Measurements from ENCODE around the gene DCDC1.

DCDC1 gene

GRCh38 chr11:30935861-30936260 is 433.7 kb downstream of the DCDC1 start:
- H3K27me3 ChIP-seq (ENCODE audit: insufficient read depth, low read depth), result no peaks in the 10 kb centered on the region
- no peak overlapping the region for H3K27ac ChIP-seq
- no peaks in the 10 kb centered on the region for H3K36me3 ChIP-seq (ENCODE audit: insufficient read depth)
- H4K20me1 ChIP-seq (ENCODE audit: insufficient read depth), result no peaks in the 10 kb centered on the region
- H3K4me2 ChIP-seq, result no peak overlapping the region
- no peaks in the 10 kb centered on the region for H3K79me2 ChIP-seq (ENCODE audit: insufficient read depth, low read depth)
- H3K4me3 ChIP-seq (IDR thresholded peaks at IDR 0.05; ENCODE audit: insufficient read depth, low read depth, low read length), result no peak overlapping the region
- TF ChIP-seq CTCF (conservative IDR thresholded peaks at IDR 0.05; ENCODE audit: low read depth, low read length), result no peak
- H3K9ac ChIP-seq, result no peak overlapping the region
- H3K4me1 ChIP-seq (ENCODE audit: low read depth, poor library complexity, severe bottlenecking), result no peaks in the 10 kb centered on the region
- H2AFZ ChIP-seq (ENCODE audit: low read depth), result no peak overlapping the region

GRCh38 chr11:30926130-30926529 is 443.4 kb downstream of the DCDC1 start:
- H3K79me2 ChIP-seq (ENCODE audit: insufficient read depth, low read depth), result no peaks in the 10 kb centered on the region
- no peaks in the 10 kb centered on the region for H3K27me3 ChIP-seq (ENCODE audit: insufficient read depth, low read depth)
- H3K9ac ChIP-seq, result no peak overlapping the region
- no peaks in the 10 kb centered on the region for H3K36me3 ChIP-seq (ENCODE audit: insufficient read depth)
- no peak overlapping the region for H3K4me2 ChIP-seq
- no peak overlapping the region for H2AFZ ChIP-seq (ENCODE audit: low read depth)
- H4K20me1 ChIP-seq (ENCODE audit: insufficient read depth), result no peaks in the 10 kb centered on the region
- H3K27ac ChIP-seq, result no peak overlapping the region
- TF ChIP-seq CTCF (conservative IDR thresholded peaks at IDR 0.05; ENCODE audit: low read depth, low read length), result no peak
- no peak overlapping the region for H3K4me3 ChIP-seq (IDR thresholded peaks at IDR 0.05; ENCODE audit: insufficient read depth, low read depth, low read length)
- no peaks in the 10 kb centered on the region for H3K4me1 ChIP-seq (ENCODE audit: low read depth, poor library complexity, severe bottlenecking)

- Histone ChIP-seq H4K20me1 (ENCODE audit: insufficient read depth) (no peaks in the 10 kb centered on the region), H3K27me3 (ENCODE audit: insufficient read depth, low read depth) (no peaks in the 10 kb centered on the region), H3K79me2 (ENCODE audit: insufficient read depth, low read depth) (no peaks in the 10 kb centered on the region), H3K27ac (no peak overlapping the region), H3K4me1 (ENCODE audit: low read depth, poor library complexity, severe bottlenecking) (no peaks in the 10 kb centered on the region), H3K9ac (no peak overlapping the region), H2AFZ (ENCODE audit: low read depth) (no peak overlapping the region), H3K4me2 (no peak overlapping the region), H3K36me3 (ENCODE audit: insufficient read depth) (no peaks in the 10 kb centered on the region), H3K4me3 (IDR thresholded peaks at IDR 0.05; ENCODE audit: insufficient read depth, low read depth, low read length) (no peak overlapping the region)
- no peak for TF ChIP-seq CTCF (conservative IDR thresholded peaks at IDR 0.05; ENCODE audit: low read depth, low read length)
Measured at GRCh38 chr11:30921811-30922210, 447.7 kb downstream of the DCDC1 start.

- H3K79me2 ChIP-seq (ENCODE audit: insufficient read depth, low read depth), result no peaks in the 10 kb centered on the region
- no peak overlapping the region for H2AFZ ChIP-seq (ENCODE audit: low read depth)
- no peak overlapping the region for H3K27ac ChIP-seq
- TF ChIP-seq CTCF (conservative IDR thresholded peaks at IDR 0.05; ENCODE audit: low read depth, low read length), result no peak
- no peak overlapping the region for H3K4me3 ChIP-seq (IDR thresholded peaks at IDR 0.05; ENCODE audit: insufficient read depth, low read depth, low read length)
- no peaks in the 10 kb centered on the region for H3K4me1 ChIP-seq (ENCODE audit: low read depth, poor library complexity, severe bottlenecking)
- no peak overlapping the region for H3K4me2 ChIP-seq
- no peaks in the 10 kb centered on the region for H4K20me1 ChIP-seq (ENCODE audit: insufficient read depth)
- H3K9ac ChIP-seq, result no peak overlapping the region
- no peaks in the 10 kb centered on the region for H3K27me3 ChIP-seq (ENCODE audit: insufficient read depth, low read depth)
- no peaks in the 10 kb centered on the region for H3K36me3 ChIP-seq (ENCODE audit: insufficient read depth)
Measured at GRCh38 chr11:30919389-30920152, 450.0 kb downstream of the DCDC1 start.

All from KMS-11 (cell line).